Endometrial microvascular endothelial cells (primary cell): Measurements from ENCODE around the gene AZIN2. TPM values are rescaled to one million over a fixed set of nuclear protein-coding genes. Genes with fewer than 3 reads are reported as not detected.
"Not testable (repeated sequence)": the region's sequence is repeated elsewhere in the genome, so short reads cannot be mapped to it uniquely, and the experiment has no call there.

ENCODE experiments used
- in situ Hi-C: cut with HindIII; loops from 2 replicates; pipeline ENCODE4 v1.10.0; 2017; ENCODE audit warnings: low sequenced_read_pairs, low pct_unique_long_range_greater_than_20kb; ENCODE audit errors: inconsistent ontology term
- total RNA-seq: library from RNA; depleted of rRNA; stranded (reverse); fragments of >200 nt; gene quantifications from one replicate; pipeline ENCODE4 v1.2.3, GENCODE V29; 2015; ENCODE audit errors: inconsistent ontology term

The AZIN2 gene
- total RNA-seq, 1 donor from 2014 or later, result not detected

- in situ Hi-C loops, result no loop called here
Observed at GRCh38 chr1:33120436-33121231, 39.7 kb downstream of the AZIN2 start.

DNA sequence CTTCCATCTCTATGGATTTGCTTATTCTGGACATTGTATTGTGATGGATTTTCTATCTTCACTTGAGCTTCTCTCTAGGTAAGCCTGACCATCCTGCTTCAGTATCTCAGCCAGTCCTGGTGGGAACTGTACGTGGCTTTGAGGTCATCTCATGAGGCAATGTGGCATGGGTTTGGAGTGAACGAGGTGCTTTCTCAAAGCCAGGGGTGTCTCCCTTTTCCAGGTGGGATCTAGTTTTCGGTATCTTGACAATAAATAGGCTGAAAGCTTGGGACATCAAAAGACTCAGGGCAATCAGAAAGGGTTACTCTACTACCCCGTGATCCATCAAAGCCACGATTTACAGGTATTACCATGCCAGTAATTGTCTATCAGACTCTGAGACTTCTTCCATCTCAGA is 40.8 kb downstream of the AZIN2 start:
- in situ Hi-C loops, result no loop called here

DNA sequence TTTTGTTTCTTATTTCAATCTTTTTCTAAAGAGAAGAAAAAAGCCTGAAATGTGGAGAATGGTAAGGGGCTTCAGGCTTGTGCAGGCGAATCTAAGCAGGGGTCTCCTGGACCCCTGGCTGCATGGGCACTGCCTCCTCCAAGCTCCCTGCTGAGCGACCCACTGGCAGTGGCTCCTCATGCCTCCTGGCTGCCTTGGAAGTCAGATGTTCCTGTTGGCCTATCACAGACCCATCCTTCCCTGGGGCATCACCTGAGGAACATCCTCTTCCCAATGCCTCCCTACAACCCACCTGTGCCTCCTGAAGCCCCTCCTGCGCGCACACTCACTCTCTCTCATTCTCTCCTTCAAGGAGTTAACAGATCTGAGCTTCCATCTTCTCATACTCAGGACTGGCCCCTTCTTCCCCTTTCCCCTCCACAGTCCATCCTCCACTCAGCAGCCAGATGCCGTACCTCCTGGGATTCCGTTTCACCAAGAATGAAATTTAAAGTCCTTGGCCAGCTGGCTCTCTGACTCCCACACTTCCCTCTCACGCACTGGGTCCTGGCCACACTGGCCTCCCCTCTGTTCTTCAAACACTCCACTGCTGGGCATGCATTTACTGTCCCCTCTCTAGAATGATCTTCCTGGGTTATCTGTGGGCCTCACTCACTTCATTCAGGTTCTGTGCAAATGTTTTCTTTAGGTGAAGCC is 41.7 kb downstream of the AZIN2 start:
- in situ Hi-C loops, result no loop called here

DNA sequence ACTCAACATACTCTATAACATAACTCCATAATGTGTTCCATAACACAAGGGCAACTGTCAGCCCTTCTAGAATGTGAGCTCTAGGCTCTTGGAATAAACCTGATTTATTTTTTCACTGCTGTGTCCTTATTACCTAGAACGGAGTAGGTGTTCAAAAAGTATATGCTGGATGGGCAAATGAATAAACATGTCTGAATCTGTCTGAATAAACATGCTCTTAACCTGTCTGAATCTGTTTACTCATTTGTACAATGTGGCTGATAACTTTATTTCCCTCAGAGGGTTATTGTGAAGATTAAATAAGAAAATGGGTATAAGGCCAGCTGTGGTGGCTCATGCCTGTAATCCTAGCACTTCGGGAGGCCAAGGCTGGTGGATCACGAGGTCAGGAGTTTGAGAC is 42.3 kb downstream of the AZIN2 start:
- in situ Hi-C loops, result no loop called here

- in situ Hi-C loops, result not testable (repeated sequence)
Observed at GRCh38 chr1:33124647-33125046, 43.7 kb downstream of the AZIN2 start.

DNA sequence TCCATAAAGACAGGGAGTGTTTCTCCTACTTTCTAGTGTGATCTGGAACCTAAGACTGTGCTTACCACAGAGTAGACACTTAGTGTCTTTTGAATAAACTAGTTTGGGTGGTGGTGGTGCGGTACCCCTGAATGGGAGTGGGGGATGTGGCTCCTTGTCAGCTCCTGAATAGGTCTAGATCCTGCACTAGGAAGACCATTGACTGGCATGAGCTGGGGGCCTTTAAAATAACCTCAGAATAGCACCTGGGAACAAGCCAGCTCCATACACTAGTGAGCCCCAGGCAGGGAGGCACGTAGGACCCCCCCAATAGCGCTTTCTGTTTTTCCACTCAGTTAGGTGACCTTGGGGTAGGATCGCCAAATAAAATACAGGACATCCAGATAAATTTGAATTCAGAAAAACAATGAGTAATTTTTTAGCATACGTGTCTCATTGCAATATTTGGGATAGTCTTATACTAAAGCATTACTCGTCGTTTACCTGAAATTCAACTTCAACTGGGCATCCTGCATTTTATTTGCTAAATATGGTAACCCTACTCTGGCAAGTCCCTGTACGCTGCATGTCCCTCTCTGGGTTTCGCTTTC is 45.6 kb downstream of the AZIN2 start:
- in situ Hi-C loops, result no loop called here

GRCh38 chr1:33127001-33127823 is 46.3 kb downstream of the AZIN2 start:
- in situ Hi-C loops, result no loop called here

- in situ Hi-C loops, result no loop called here
Observed at GRCh38 chr1:33128781-33129180, 47.8 kb downstream of the AZIN2 start.

GRCh38 chr1:33130297-33130696 is 49.3 kb downstream of the AZIN2 start:
- in situ Hi-C loops, result no loop called here

- in situ Hi-C loops, result no loop called here
Observed at GRCh38 chr1:33131191-33131590, 50.2 kb downstream of the AZIN2 start.

DNA sequence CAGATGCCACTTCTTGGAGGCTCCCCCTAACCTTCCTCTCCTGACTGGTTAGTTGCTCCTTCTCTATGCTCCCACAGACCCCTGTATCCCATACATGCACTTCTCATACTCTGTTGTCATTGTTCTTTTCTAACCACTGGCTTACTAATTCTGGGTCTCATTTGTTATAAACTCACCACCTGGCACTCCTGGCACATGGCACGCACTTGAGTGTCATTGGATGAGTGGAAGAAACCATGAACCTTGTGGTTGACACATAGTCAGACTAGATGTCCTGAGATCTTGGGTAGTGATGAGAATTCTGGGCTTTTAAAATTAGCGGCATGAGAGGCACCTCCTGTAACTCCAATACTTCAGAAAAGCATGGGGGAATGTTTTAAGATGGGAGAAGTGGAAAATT is 51.6 kb downstream of the AZIN2 start:
- in situ Hi-C loops, result no loop called here

GRCh38 chr1:33133478-33134105 is 52.6 kb downstream of the AZIN2 start:
- in situ Hi-C loops, result no loop called here

DNA sequence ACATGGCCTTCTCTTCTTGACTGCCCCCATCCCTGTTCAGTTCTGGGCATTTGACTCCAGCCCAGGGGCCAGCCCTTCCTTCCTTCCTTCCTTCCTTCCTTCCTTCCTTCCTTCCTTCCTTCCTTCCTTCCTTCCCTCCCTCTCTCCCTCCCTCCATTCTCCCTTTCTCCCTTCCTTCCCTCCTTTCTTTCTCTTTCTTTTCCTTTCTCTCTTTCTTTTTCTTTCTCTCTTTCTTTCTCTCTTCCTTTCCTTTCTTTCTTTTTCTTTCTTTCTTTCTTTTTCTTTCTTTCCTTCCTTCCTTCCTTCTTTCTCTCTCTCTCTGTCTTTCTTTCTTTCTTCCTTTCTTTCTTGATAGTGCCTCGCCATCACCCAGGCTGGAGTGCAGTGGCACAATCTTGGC is 55.1 kb downstream of the AZIN2 start:
- in situ Hi-C loops, result not testable (repeated sequence)

- in situ Hi-C loops, result no loop called here
Observed at GRCh38 chr1:33137800-33138199, 56.8 kb downstream of the AZIN2 start.

GRCh38 chr1:33140153-33141149 is 59.5 kb downstream of the AZIN2 start:
- in situ Hi-C loops, result no loop called here

DNA sequence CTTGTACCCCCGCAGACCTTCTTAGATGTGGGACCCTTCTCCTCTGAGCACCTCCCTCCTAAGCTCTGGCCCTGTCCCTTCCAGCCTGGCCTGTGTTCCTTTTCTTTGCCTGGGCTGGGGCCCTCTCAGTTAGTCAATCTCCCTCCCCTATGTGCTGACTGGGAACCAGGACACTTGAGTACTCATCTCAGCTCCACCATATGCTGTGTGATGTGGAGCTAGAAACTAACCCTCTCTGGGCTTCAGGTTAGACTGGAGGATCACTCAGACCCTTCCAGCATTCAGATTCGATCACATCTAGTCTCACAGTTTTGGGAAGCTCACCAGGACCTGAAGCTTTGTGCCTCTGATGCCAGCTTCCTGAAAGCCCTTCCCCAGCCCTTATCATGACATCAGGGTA is 60.3 kb downstream of the AZIN2 start:
- in situ Hi-C loops, result no loop called here

DNA sequence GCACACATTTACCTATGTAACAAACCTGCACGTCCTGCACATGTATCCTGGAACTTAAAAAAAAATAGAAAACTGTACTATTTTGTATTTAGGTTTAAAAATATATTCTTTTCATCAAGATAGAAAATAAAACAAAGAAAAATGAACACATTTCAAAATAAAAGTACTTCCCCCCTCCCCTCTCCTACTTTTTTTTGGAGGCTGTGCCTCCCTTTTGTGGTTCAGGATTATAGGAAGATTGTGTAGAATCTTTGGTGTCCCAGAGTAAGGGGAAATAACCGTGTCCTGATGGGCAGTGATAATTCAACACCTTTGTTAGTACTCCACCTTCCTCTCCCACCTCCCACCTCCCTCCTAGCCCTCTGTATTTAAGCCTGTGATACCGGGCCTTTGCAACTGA is 60.8 kb downstream of the AZIN2 start:
- in situ Hi-C loops, result no loop called here
